GM19468 (cell line): ENCODE results near the gene TRPC3.
A peak's percentile ranks its signal among the peaks of the same experiment; 100 is the strongest.

Source experiments
- ATAC-seq: cut with Tn5 transposase; IDR thresholded peaks from one replicate; pipeline ENCODE4 v1.9.1; 2021; ENCODE audit warnings: mild to moderate bottlenecking, moderate library complexity, moderate number of reproducible peaks; ENCODE audit not compliant: unreplicated experiment; ENCODE audit errors: extremely low read depth

TRPC3 gene

GRCh38 chr4:121879135-121879534 lies 72.7 kb downstream of the TRPC3 start:
- no peak for ATAC-seq

GRCh38 chr4:121877041-121877773 lies 74.7 kb downstream of the TRPC3 start:
- no peak for ATAC-seq

- no peak for ATAC-seq
These were observed 75.8 kb downstream of the TRPC3 start for GRCh38 chr4:121876070-121876469.

- no peak for ATAC-seq
These were observed 76.2 kb downstream of the TRPC3 start for GRCh38 chr4:121875652-121876051.

- no peak for ATAC-seq
These were observed 78.3 kb downstream of the TRPC3 start for GRCh38 chr4:121873604-121874003.

- peak; percentile 99 for ATAC-seq
These were observed 81.7 kb downstream of the TRPC3 start, which contains the start of gene BBS7 for GRCh38 chr4:121869841-121870822. Gene BBS7, minus strand, starts transcription at chr4:121870474. Its CDS starts 161 bp downstream, at chr4:121870313.

GRCh38 chr4:121863799-121864198 lies 88.1 kb downstream of the TRPC3 start:
- ATAC-seq: no peak

- no peak for ATAC-seq
These were observed 90.4 kb downstream of the TRPC3 start for GRCh38 chr4:121861426-121861825.

- no peak for ATAC-seq
These were observed 91.7 kb downstream of the TRPC3 start for GRCh38 chr4:121860121-121860520.

- ATAC-seq: no peak
These were observed 100.5 kb downstream of the TRPC3 start for GRCh38 chr4:121851354-121851753.

GRCh38 chr4:121846662-121847061 lies 105.2 kb downstream of the TRPC3 start:
- no peak for ATAC-seq

- no peak for ATAC-seq
These were observed 109.0 kb downstream of the TRPC3 start for GRCh38 chr4:121842862-121843261.

GRCh38 chr4:121838136-121838535 lies 113.7 kb downstream of the TRPC3 start:
- ATAC-seq: no peak

- no peak for ATAC-seq
These were observed 122.3 kb downstream of the TRPC3 start for GRCh38 chr4:121829511-121829910.
